OCI-LY7 (cell line): ENCODE results near the gene MPC1L.

Source experiments
- CTCF ChIP-seq: fragments of 200-600 bp; sonication (generic); conservative IDR thresholded peaks from 2 replicates; pipeline ENCODE4 v1.5.1; 2014; ENCODE audit warnings: mild to moderate bottlenecking, antibody characterized with exemption, low read length, moderate library complexity, mixed read lengths
- EZH2phosphoT487 ChIP-seq: fragments of 200-600 bp; sonication (generic); IDR thresholded peaks from 2 replicates; pipeline ENCODE4 v1.6.1; 2018; ENCODE audit warnings: low read depth, borderline replicate concordance, mild to moderate bottlenecking, mixed run types, antibody characterized with exemption, low read length, moderate library complexity, mixed read lengths

- TF ChIP-seq CTCF, result no peak
- TF ChIP-seq EZH2phosphoT487, result no peak
Observed at GRCh38 chrX:40661489-40661888, 38.3 kb downstream of the MPC1L start.
